Measurements from ENCODE around the gene TRPC4AP.

TRPC4AP gene

DNA sequence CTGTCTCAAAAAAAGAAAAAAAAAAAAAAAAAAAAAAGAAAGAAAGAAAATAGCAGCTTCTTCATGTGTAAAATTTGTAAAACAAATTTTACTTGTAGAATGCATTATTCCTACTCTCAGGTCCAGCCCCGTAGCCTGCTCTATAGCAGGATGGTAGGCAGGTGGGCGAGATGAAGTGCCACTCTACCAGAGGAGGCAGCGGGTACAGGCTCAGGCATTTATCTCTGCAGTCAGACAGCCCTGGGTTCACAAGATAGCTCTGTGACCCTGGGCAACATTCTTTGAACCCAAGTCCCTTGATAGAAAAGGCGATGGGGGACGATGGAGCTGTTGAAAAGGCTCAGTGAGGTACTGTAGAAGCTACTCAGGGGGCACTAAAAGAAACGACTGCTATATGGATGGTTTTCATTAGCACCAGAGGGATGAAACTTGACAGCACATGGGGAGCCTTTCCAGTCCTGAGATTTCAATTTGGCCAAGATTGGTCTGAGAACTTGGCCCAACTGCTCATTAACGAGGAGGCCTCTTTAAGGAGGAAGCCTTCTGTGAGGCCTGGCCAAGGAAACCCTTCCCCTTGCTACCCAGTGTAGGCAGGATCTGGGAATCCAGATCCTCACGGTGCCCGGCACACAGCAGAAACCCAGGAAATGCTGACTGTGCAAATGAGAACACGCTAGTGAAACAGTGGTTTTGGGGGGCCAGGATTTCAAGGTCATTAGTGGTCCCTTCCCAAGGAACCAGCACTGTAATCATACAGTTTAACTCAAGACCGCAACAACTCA is 73.8 kb downstream of the TRPC4AP start:
- Histone ChIP-seq H3K4me1 (ENCODE audit: control extremely low read depth in 1 of 4, control insufficient read depth in 4 of 4, insufficient read depth in 4 of 4, low read length in 3 of 4) (peaks cover 0 to 12% (median 0%) of the 10 kb centered on the region in 4 experiments), H3K36me3 (ENCODE audit: control insufficient read depth in 4 of 4, insufficient read depth in 4 of 4, low read length in 3 of 4) (peaks cover 23 to 86% (median 63%) of the 10 kb centered on the region in 4 experiments), H3K4me3 (ENCODE audit: control insufficient read depth in 1 of 7, extremely low read depth in 1 of 7, insufficient read depth in 4 of 7, low read depth in 2 of 7, low read length in 6 of 7) (no peak overlapping the region), H3K9me3 (ENCODE audit: control extremely low read depth in 1 of 5, control insufficient read depth in 4 of 5, insufficient read depth in 2 of 5, low read depth in 1 of 5, low read length in 4 of 5) (no peaks in the 10 kb centered on the region), H3K27me3 (replicated peaks in 2 of 5; ENCODE audit: control insufficient read depth in 4 of 5, insufficient read depth in 5 of 5, low read length in 4 of 5) (no peaks in the 10 kb centered on the region), H3K27ac (ENCODE audit: insufficient read depth in 1 of 2, low read depth in 1 of 2, low read length in 2 of 2, poor library complexity in 1 of 2, severe bottlenecking in 2 of 2) (no peak overlapping the region)
- WGBS (ENCODE audit: insufficient coverage), result 94% methylated on average over 10 of the region's 11 CpGs
- CTCF ChIA-PET, result no interaction called here
- DNase-seq, result peak in 2 of 3 donors; percentile 13 to 23
- POLR2A ChIA-PET, result no interaction called here

DNA sequence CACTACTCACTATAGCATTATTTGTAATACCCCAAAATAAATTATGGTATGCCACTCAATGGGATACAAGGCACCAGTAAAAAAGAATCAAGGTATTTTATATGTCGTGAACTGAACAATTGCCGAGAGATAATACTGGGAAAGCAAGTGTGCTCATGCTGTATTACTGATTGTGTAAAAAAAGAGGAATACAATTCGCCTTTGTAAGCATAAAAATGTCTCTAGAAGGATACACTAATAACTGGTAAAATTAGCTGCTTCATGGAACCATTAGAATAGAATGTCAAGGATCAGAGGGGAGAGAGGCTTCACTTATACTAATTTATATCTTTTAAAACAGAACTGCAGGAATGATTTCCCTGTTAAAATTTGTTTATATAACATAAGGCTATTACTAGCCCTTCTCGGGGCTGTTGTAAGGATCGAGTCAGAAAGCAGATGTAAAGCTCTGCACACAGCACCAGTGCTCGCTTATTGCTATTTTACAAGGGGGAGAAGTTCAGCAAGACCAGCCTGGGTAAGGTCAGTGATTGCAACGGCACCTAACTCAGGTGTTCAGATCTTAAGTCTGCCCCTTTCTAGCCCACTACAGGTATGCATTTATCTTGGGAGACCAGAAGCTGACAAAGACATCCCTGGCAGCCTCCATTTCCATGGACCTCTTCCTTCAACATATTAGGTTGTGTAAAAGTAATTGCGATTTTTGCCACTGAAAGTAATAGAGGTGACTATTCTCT is 75.3 kb downstream of the TRPC4AP start:
- Histone ChIP-seq H3K27ac (ENCODE audit: insufficient read depth in 1 of 2, low read depth in 1 of 2, low read length in 2 of 2, poor library complexity in 1 of 2, severe bottlenecking in 2 of 2) (no peak overlapping the region), H3K9me3 (ENCODE audit: control extremely low read depth in 1 of 5, control insufficient read depth in 4 of 5, insufficient read depth in 2 of 5, low read depth in 1 of 5, low read length in 4 of 5) (no peaks in the 10 kb centered on the region), H3K27me3 (replicated peaks in 2 of 5; ENCODE audit: control insufficient read depth in 4 of 5, insufficient read depth in 5 of 5, low read length in 4 of 5) (no peaks in the 10 kb centered on the region), H3K4me3 (ENCODE audit: control insufficient read depth in 1 of 7, extremely low read depth in 1 of 7, insufficient read depth in 4 of 7, low read depth in 2 of 7, low read length in 6 of 7) (no peak overlapping the region), H3K4me1 (ENCODE audit: control extremely low read depth in 1 of 4, control insufficient read depth in 4 of 4, insufficient read depth in 4 of 4, low read length in 3 of 4) (peaks cover 0 to 15% (median 0%) of the 10 kb centered on the region in 4 experiments), H3K36me3 (ENCODE audit: control insufficient read depth in 4 of 4, insufficient read depth in 4 of 4, low read length in 3 of 4) (peaks cover 24 to 87% (median 65%) of the 10 kb centered on the region in 4 experiments)
- DNase-seq, result no peak
- ChIA-PET POLR2A (no interaction called here), CTCF (interaction anchor here (0.6 kb wide), 1 partner anchor 8 kb away, joined by 3 read pairs; no protein-coding TSS in a partner anchor)
- WGBS (ENCODE audit: insufficient coverage), result 90% methylated on average over 7 of the region's 8 CpGs

DNA sequence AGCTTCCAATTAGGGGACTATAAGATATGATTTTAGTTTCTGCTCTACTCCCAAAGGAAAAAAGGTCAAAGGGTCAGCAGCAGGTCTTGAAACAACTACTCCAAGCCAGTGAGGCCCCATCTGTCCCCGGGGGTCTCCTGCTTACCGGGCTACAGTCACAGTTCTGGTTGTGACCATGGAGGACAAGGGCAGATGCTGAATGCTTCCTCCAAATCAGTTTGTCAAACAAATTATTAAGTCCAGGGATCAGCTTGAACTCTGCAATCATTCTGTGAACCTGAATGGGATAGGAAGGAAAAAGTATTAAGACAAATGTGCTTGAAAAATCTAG is 76.8 kb downstream of the TRPC4AP start:
- H3K27ac ChIP-seq (ENCODE audit: insufficient read depth in 1 of 2, low read depth in 1 of 2, low read length in 2 of 2, poor library complexity in 1 of 2, severe bottlenecking in 2 of 2), result peak overlapping the region in 1 of 2 experiments; percentile 3
- H3K36me3 ChIP-seq (ENCODE audit: control insufficient read depth in 4 of 4, insufficient read depth in 4 of 4, low read length in 3 of 4), result peaks cover 24 to 93% (median 68%) of the 10 kb centered on the region in 4 experiments
- no peak for DNase-seq
- WGBS (ENCODE audit: insufficient coverage), result 95% methylated on average over 2 of the region's 2 CpGs
- CTCF ChIA-PET, result no interaction called here
- H3K9me3 ChIP-seq (ENCODE audit: control extremely low read depth in 1 of 5, control insufficient read depth in 4 of 5, insufficient read depth in 2 of 5, low read depth in 1 of 5, low read length in 4 of 5), result no peaks in the 10 kb centered on the region
- no peak overlapping the region for H3K4me3 ChIP-seq (ENCODE audit: control insufficient read depth in 1 of 7, extremely low read depth in 1 of 7, insufficient read depth in 4 of 7, low read depth in 2 of 7, low read length in 6 of 7)
- peaks cover 0 to 15% (median 0%) of the 10 kb centered on the region in 4 experiments for H3K4me1 ChIP-seq (ENCODE audit: control extremely low read depth in 1 of 4, control insufficient read depth in 4 of 4, insufficient read depth in 4 of 4, low read length in 3 of 4)
- POLR2A ChIA-PET, result no interaction called here
- no peaks in the 10 kb centered on the region for H3K27me3 ChIP-seq (replicated peaks in 2 of 5; ENCODE audit: control insufficient read depth in 4 of 5, insufficient read depth in 5 of 5, low read length in 4 of 5)

DNA sequence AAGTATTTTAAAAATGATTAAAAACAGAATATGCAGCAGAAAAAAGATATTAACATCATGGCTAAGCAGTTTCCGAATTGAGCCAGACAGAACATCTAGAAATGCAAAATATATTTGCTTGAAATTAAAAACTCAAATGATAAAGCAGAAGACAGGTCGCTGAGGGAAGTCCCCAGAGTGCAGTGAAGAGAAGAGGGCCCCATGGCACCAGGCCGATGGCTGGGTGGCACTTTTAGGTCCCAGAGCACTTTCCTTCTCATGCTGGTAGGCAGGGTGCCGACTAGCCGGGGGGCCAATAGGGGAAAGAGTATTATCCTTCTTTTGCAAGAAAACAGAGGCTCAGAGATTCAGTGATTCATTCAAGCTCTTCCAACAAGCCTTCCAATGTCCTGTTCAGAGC is 78.1 kb downstream of the TRPC4AP start:
- Histone ChIP-seq H3K4me3 (ENCODE audit: control insufficient read depth in 1 of 7, extremely low read depth in 1 of 7, insufficient read depth in 4 of 7, low read depth in 2 of 7, low read length in 6 of 7) (no peak overlapping the region), H3K27me3 (replicated peaks in 2 of 5; ENCODE audit: control insufficient read depth in 4 of 5, insufficient read depth in 5 of 5, low read length in 4 of 5) (no peaks in the 10 kb centered on the region), H3K27ac (ENCODE audit: insufficient read depth in 1 of 2, low read depth in 1 of 2, low read length in 2 of 2, poor library complexity in 1 of 2, severe bottlenecking in 2 of 2) (no peak overlapping the region), H3K9me3 (ENCODE audit: control extremely low read depth in 1 of 5, control insufficient read depth in 4 of 5, insufficient read depth in 2 of 5, low read depth in 1 of 5, low read length in 4 of 5) (no peaks in the 10 kb centered on the region), H3K4me1 (ENCODE audit: control extremely low read depth in 1 of 4, control insufficient read depth in 4 of 4, insufficient read depth in 4 of 4, low read length in 3 of 4) (peaks cover 0 to 15% (median 0%) of the 10 kb centered on the region in 4 experiments), H3K36me3 (ENCODE audit: control insufficient read depth in 4 of 4, insufficient read depth in 4 of 4, low read length in 3 of 4) (peaks cover 22 to 93% (median 66%) of the 10 kb centered on the region in 4 experiments)
- 92% methylated on average over 5 of the region's 5 CpGs for whole genome bisulfite sequencing (ENCODE audit: insufficient coverage)
- DNase-seq, result no peak
- ChIA-PET POLR2A (no interaction called here), CTCF (no interaction called here)

DNA sequence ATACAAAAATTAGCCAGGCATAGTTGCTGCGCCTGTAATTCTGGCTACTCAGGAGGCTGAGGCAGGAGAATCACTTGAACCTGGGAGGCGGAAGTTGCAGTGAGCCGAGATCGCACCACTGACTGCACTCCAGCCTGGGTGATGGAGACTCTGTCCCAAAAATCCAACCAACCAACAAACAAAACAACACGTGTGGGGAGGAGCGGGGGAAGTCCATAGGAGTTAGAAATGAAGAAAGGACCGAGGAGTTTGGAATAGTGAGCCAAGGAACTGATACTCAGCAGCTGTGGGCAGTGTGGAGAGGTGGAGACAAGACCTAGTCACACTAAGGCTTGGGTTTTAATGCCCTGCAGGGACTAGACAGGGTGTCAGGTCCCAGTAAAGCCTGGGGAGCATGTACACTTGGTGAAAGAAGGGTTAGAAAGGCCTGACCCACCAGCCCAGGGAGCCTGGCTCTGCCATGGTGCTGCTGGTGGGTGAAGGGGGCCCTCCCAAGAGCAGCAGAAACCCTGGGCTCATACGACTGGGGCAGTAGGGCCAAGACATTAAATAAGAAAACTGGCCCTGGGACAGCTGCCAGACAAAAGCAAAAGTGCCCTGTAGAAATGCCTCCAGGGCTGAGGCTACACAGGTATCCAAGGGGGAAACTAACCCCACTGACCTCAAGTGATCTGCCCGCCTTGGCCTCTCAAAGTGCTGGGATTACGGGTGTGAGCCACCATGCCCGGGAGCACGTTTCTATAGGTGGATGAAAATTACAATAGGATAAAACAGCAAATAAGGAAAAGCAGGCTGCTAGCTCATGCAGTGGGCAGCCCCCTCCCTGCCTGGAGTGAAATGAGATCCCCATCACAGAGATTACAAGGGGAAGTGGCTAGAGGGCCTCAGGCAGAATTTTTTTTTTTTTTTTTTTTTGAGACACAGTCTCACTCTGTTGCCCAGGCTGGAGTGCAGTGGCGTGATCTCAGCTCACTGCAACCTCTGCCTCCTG is 78.9 kb downstream of the TRPC4AP start:
- ChIA-PET CTCF (interaction anchor here (0.6 kb wide), 1 partner anchor 475 kb away, joined by 3 read pairs; no protein-coding TSS in a partner anchor), POLR2A (no interaction called here)
- Histone ChIP-seq H3K4me3 (ENCODE audit: control insufficient read depth in 1 of 7, extremely low read depth in 1 of 7, insufficient read depth in 4 of 7, low read depth in 2 of 7, low read length in 6 of 7) (no peak overlapping the region), H3K36me3 (ENCODE audit: control insufficient read depth in 4 of 4, insufficient read depth in 4 of 4, low read length in 3 of 4) (peaks cover 20 to 94% (median 70%) of the 10 kb centered on the region in 4 experiments), H3K4me1 (ENCODE audit: control extremely low read depth in 1 of 4, control insufficient read depth in 4 of 4, insufficient read depth in 4 of 4, low read length in 3 of 4) (peaks cover 0 to 15% (median 0%) of the 10 kb centered on the region in 4 experiments), H3K27ac (ENCODE audit: insufficient read depth in 1 of 2, low read depth in 1 of 2, low read length in 2 of 2, poor library complexity in 1 of 2, severe bottlenecking in 2 of 2) (no peak overlapping the region), H3K9me3 (ENCODE audit: control extremely low read depth in 1 of 5, control insufficient read depth in 4 of 5, insufficient read depth in 2 of 5, low read depth in 1 of 5, low read length in 4 of 5) (no peaks in the 10 kb centered on the region), H3K27me3 (replicated peaks in 2 of 5; ENCODE audit: control insufficient read depth in 4 of 5, insufficient read depth in 5 of 5, low read length in 4 of 5) (no peaks in the 10 kb centered on the region)
- DNase-seq, result no peak
- WGBS (ENCODE audit: insufficient coverage), result 95% methylated on average over 7 of the region's 13 CpGs

DNA sequence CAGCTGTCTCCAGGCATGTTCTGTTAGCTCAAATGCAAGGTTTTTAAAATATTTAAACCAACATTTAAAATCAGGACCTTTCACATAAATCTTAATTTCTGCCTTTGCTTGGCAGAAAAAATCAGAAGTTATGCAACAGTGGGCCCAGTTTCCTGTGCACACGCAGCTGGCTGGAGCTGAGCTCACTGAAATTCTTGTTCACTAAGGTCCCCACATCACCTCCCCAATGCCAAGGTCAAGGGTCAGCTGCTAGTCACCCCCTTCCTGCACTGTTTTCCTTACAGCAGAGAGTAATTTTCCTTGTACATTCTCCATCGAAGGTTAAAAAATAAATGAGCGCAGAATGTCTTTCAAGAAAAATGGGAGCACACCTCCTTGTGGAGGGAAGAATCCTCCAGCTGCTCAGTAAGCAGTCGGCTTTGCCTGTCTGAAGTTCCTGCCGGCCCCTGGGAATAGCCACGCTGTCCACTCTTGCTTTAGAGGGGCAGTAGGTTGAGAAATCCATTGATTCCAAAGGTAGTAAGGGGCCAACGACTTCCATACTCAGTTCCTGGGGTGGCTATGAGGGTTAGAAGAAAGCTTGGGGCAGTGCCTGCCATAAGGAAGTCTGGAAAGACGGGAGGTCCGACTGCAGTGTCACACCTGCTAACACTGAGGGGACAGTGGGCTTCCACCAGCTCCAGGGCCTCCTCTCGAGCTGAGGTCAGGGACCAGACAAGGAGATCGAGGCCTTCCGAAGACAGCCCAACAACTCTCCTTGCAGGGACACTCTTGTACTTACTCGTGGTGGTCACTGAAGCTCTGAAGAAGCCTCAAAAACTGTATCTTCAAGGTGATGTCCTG is 80.2 kb downstream of the TRPC4AP start:
- Histone ChIP-seq H3K9me3 (ENCODE audit: control extremely low read depth in 1 of 5, control insufficient read depth in 4 of 5, insufficient read depth in 2 of 5, low read depth in 1 of 5, low read length in 4 of 5) (no peaks in the 10 kb centered on the region), H3K4me3 (ENCODE audit: control insufficient read depth in 1 of 7, extremely low read depth in 1 of 7, insufficient read depth in 4 of 7, low read depth in 2 of 7, low read length in 6 of 7) (no peak overlapping the region), H3K4me1 (ENCODE audit: control extremely low read depth in 1 of 4, control insufficient read depth in 4 of 4, insufficient read depth in 4 of 4, low read length in 3 of 4) (peaks cover 0 to 15% (median 0%) of the 10 kb centered on the region in 4 experiments), H3K27ac (ENCODE audit: insufficient read depth in 1 of 2, low read depth in 1 of 2, low read length in 2 of 2, poor library complexity in 1 of 2, severe bottlenecking in 2 of 2) (no peak overlapping the region), H3K27me3 (replicated peaks in 2 of 5; ENCODE audit: control insufficient read depth in 4 of 5, insufficient read depth in 5 of 5, low read length in 4 of 5) (no peaks in the 10 kb centered on the region), H3K36me3 (ENCODE audit: control insufficient read depth in 4 of 4, insufficient read depth in 4 of 4, low read length in 3 of 4) (peaks cover 25 to 95% (median 74%) of the 10 kb centered on the region in 4 experiments)
- WGBS (ENCODE audit: insufficient coverage), result 87% methylated on average over 12 of the region's 13 CpGs
- CTCF ChIA-PET, result interaction anchor here (3.1 kb wide), 1 partner anchor 11 kb away, joined by 9 read pairs; no protein-coding TSS in a partner anchor
- no peak for DNase-seq
- POLR2A ChIA-PET, result no interaction called here

Data from common myeloid progenitor, CD34-positive (primary cell).